GM13977 (cell line): ENCODE data around the gene TECPR2.

ENCODE experiments used
- DNase-seq: peaks from one replicate; pipeline ENCODE4 v3.0.0; 2012; ENCODE audit warnings: low spot score
- in situ Hi-C: fragments of 300-500 bp; cut with MboI; formaldehyde crosslinking; loops from one replicate; pipeline ENCODE4 v1.12.0; 2022; ENCODE audit warnings: low sequenced_read_pairs, low pct_unique_long_range_greater_than_20kb, mixed read lengths, inconsistent platforms; ENCODE audit not compliant: unreplicated experiment
- TF ChIP-seq, protein P1 (sequence below): IDR thresholded peaks from 2 replicates; pipeline ENCODE4 v1.5.1; 2012; ENCODE audit warnings: mild to moderate bottlenecking, control low read depth; ENCODE audit not compliant: insufficient read depth; ENCODE audit errors: extremely low read depth, missing control alignments

TECPR2 gene

GRCh38 chr14:102426796-102427195 lies 64.1 kb downstream of the TECPR2 start:
- no peak for DNase-seq
- in situ Hi-C loops = no loop called here
- TF ChIP-seq, protein P1, sequence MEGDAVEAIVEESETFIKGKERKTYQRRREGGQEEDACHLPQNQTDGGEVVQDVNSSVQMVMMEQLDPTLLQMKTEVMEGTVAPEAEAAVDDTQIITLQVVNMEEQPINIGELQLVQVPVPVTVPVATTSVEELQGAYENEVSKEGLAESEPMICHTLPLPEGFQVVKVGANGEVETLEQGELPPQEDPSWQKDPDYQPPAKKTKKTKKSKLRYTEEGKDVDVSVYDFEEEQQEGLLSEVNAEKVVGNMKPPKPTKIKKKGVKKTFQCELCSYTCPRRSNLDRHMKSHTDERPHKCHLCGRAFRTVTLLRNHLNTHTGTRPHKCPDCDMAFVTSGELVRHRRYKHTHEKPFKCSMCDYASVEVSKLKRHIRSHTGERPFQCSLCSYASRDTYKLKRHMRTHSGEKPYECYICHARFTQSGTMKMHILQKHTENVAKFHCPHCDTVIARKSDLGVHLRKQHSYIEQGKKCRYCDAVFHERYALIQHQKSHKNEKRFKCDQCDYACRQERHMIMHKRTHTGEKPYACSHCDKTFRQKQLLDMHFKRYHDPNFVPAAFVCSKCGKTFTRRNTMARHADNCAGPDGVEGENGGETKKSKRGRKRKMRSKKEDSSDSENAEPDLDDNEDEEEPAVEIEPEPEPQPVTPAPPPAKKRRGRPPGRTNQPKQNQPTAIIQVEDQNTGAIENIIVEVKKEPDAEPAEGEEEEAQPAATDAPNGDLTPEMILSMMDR = no peak

DNA sequence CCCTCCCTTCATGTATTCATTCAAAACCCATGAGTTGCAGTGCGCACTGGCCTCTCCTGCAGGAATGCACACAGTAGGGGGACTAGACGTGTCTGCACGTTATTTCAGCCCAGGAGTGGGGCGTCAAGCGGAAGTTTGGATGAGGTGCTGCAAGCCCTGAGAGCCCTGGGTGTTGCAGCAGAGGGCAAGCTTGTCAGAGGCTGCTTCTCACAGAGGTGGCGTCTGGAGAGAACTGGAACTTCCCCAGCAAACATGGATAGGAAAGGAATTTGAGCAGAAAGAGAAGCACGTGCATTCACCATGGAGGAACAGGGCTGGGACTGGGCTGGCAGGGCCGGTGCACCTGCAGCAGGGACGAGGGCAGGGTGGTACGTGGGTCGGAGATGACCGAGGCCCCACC lies 64.9 kb downstream of the TECPR2 start:
- in situ Hi-C loops = no loop called here
- TF ChIP-seq, protein P1 = no peak
- DNase-seq = no peak

DNA sequence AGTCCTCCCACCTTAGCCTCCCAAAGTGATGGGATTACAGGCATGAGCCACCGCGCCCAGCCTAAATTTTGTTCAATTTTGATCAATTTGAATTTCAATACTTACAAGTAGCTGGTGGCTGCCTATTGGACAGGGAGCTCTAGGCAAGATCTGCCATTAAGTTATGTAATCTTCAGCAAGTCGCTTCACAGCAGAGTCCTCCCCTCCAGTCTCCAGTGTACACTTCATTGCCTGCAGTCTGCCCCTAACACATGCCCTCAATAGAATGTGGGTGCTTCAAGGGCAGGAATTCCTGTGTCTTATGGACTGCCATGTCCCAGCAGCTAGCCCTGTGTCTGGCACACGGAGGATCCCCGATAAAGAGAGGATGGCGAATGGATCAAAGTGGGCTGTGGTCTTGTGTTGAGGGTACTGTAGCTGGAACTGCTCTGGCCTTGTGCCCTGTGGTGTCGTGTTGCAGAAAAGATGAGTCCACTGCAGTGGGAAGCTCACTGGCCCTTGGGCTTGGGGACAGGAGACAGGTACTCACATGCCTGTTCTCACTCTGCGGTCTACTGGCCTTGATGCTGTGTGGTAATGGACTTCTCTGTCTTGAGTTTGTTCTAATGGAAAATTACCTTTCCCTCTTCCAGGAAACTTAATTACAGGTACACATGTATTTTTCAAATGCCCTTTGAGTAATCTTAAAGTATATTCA lies 67.6 kb downstream of the TECPR2 start:
- DNase-seq = no peak
- TF ChIP-seq, protein P1 = no peak
- in situ Hi-C loops = no loop called here

DNA sequence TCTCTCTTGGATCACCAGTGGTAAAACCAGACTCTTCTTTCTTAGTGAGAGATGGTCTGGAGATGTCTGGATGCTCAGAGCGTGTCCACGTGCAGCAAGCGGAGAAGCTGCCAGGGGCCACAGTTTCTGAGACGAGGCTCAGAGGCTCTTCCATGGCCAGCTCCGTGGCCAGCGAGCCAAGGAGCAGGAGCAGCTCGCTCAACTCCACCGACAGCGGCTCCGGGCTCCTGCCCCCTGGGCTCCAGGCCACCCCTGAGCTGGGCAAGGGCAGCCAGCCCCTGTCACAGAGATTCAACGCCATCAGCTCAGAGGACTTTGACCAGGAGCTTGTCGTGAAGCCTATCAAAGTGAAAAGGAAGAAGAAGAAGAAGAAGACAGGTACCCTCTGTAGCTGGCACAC lies 69.0 kb downstream of the TECPR2 start:
- DNase-seq = no peak
- in situ Hi-C loops = no loop called here
- TF ChIP-seq, protein P1 = no peak

DNA sequence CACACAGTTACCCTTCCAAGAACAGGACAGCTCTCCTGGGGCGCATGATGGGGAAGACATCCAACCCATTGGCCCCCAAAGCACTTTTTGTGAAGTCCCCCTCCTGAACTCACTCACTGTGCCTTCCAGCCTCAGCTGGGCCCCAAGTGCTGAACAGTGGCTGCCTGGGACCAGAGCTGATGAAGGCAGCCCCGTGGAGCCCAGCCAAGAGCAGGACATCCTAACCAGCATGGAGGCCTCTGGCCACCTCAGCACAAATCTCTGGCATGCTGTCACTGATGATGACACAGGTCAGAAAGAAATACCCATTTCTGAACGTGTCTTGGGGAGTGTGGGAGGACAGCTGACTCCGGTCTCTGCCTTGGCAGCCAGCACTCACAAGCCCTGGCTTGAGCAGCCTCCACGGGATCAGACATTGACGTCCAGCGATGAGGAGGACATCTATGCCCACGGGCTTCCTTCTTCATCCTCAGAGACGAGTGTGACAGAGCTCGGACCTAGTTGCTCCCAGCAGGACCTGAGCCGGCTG lies 72.0 kb downstream of the TECPR2 start:
- TF ChIP-seq, protein P1 = no peak
- in situ Hi-C loops = no loop called here
- no peak for DNase-seq

GRCh38 chr14:102437997-102438915 lies 75.5 kb downstream of the TECPR2 start:
- in situ Hi-C loops = no loop called here
- peak; percentile 81 for DNase-seq
- TF ChIP-seq, protein P1 = peak; percentile 86
